GM19240 (cell line): ENCODE results near the gene CREB3L4.
A peak's percentile ranks its signal among the peaks of the same experiment; 100 is the strongest.
"Not testable (repeated sequence)": the region's sequence is repeated elsewhere in the genome, so short reads cannot be mapped to it uniquely, and the experiment has no call there.

Experiments
- DNase-seq: peaks from one replicate; pipeline ENCODE4 v3.0.0; 2011; ENCODE audit warnings: low spot score; ENCODE audit not compliant: insufficient read length

Gene CREB3L4

GRCh38 chr1:153985341-153985912 lies 17.7 kb downstream of the CREB3L4 start:
- DNase-seq = no peak

- no peak for DNase-seq
These were observed 18.4 kb downstream of the CREB3L4 start, which contains the start of gene RAB13 for GRCh38 chr1:153985941-153986761. Gene RAB13 (minus strand): TSS chr1:153986339. CDS start chr1:153986236, 103 bp downstream.

GRCh38 chr1:153987621-153988020 lies 19.9 kb downstream of the CREB3L4 start:
- DNase-seq = no peak

- DNase-seq = peak; percentile 82
These were observed 22.9 kb downstream of the CREB3L4 start, which contains the start of gene RPS27 for GRCh38 chr1:153990468-153991150. Gene RPS27 (plus strand): TSS chr1:153990762. CDS start chr1:153990797, 35 bp downstream.

- DNase-seq = no peak
These were observed 23.5 kb downstream of the CREB3L4 start for GRCh38 chr1:153991151-153991630.

- no peak for DNase-seq
These were observed 24.1 kb downstream of the CREB3L4 start for GRCh38 chr1:153991806-153992205.

- no peak for DNase-seq
These were observed 27.5 kb downstream of the CREB3L4 start for GRCh38 chr1:153995202-153995601.

GRCh38 chr1:153995640-153996039 lies 27.9 kb downstream of the CREB3L4 start:
- DNase-seq = no peak

- not testable (repeated sequence) for DNase-seq
These were observed 29.2 kb downstream of the CREB3L4 start for GRCh38 chr1:153996882-153997281.

- no peak for DNase-seq
These were observed 32.7 kb downstream of the CREB3L4 start for GRCh38 chr1:154000420-154000819.

- no peak for DNase-seq
These were observed 38.4 kb downstream of the CREB3L4 start for GRCh38 chr1:154006136-154006535.

GRCh38 chr1:154012129-154012528 lies 44.4 kb downstream of the CREB3L4 start:
- DNase-seq = no peak

GRCh38 chr1:154012543-154012942 lies 44.8 kb downstream of the CREB3L4 start:
- DNase-seq = not testable (repeated sequence)

- DNase-seq = no peak
These were observed 46.6 kb downstream of the CREB3L4 start for GRCh38 chr1:154014154-154014907.

- no peak for DNase-seq
These were observed 51.6 kb downstream of the CREB3L4 start for GRCh38 chr1:154019269-154019668.

GRCh38 chr1:154019940-154020339 lies 52.2 kb downstream of the CREB3L4 start:
- no peak for DNase-seq
